MCF 10A (cell line): Measurements from ENCODE around the gene CLEC16A. TPM values are rescaled to one million over a fixed set of nuclear protein-coding genes. Genes with fewer than 3 reads are reported as not detected.

ENCODE experiments used
- BruUV-seq: library from RNA; stranded (reverse); fragments of 400-500 nt; replicated peaks from 2 replicates; lab custom pipeline; 2021; lab: Mats Ljungman, UMichigan
- CTCF ChIA-PET: fragments of 300-600 bp; sonication (Branson Sonifier 250); formaldehyde crosslinking; extraction: SDS; loops from one replicate; lab custom pipeline; 2021; ENCODE audit warnings: antibody characterized with exemption, inconsistent platforms; lab: Yijun Ruan, JAX
- POLR2A ChIA-PET: fragments of 300-600, 350-650 bp; sonication (Branson Sonifier 250); formaldehyde crosslinking; extraction: SDS; loops from one replicate; lab custom pipeline; 2020; ENCODE audit warnings: antibody characterized with exemption, inconsistent platforms; lab: Yijun Ruan, JAX
- DNase-seq: peaks from one replicate; pipeline ENCODE4 v3.0.0-alpha.2; 2018; ENCODE audit not compliant: unreplicated experiment
- H3K27ac Mint-ChIP-seq: one replicate; pipeline ENCODE4 v1.8.0; 2022; ENCODE audit warnings: mild to moderate bottlenecking, low read depth, mixed read lengths; ENCODE audit not compliant: unreplicated experiment
- H3K27me3 Mint-ChIP-seq: one replicate; pipeline ENCODE4 v1.8.0; 2022; ENCODE audit warnings: mixed read lengths; ENCODE audit not compliant: insufficient read depth, unreplicated experiment
- H3K36me3 Mint-ChIP-seq: one replicate; pipeline ENCODE4 v1.8.0; 2022; ENCODE audit warnings: mild to moderate bottlenecking, moderate library complexity, mixed read lengths; ENCODE audit not compliant: insufficient read depth, unreplicated experiment
- H3K4me1 Mint-ChIP-seq: one replicate; pipeline ENCODE4 v1.8.0; 2022; ENCODE audit warnings: mixed read lengths; ENCODE audit not compliant: insufficient read depth, unreplicated experiment
- H3K4me3 Mint-ChIP-seq: one replicate; pipeline ENCODE4 v1.8.0; 2022; ENCODE audit warnings: mild to moderate bottlenecking, moderate library complexity, mixed read lengths; ENCODE audit not compliant: unreplicated experiment
- H3K9me3 Mint-ChIP-seq: one replicate; pipeline ENCODE4 v1.8.0; 2022; ENCODE audit warnings: mixed read lengths; ENCODE audit not compliant: unreplicated experiment
- intact Hi-C: fragments of 100-400 bp; cut with micrococcal nuclease; formaldehyde crosslinking; loops from 2 replicates; pipeline ENCODE4 v1.14.1; 2022
- total RNA-seq: library from RNA; stranded (reverse); gene quantifications from 2 replicates; pipeline ENCODE4 v1.2.3, GENCODE V29; 2022
- TF ChIP-seq, protein P1 (sequence below): fragments of 200-600 bp; IDR thresholded peaks from one replicate; pipeline ENCODE4 v1.8.0; 2022; ENCODE audit warnings: antibody characterized with exemption, mild to moderate bottlenecking; ENCODE audit not compliant: unreplicated experiment

The CLEC16A gene
- total RNA-seq, 1 experiment from 2014 or later, result 32.4 TPM

DNA sequence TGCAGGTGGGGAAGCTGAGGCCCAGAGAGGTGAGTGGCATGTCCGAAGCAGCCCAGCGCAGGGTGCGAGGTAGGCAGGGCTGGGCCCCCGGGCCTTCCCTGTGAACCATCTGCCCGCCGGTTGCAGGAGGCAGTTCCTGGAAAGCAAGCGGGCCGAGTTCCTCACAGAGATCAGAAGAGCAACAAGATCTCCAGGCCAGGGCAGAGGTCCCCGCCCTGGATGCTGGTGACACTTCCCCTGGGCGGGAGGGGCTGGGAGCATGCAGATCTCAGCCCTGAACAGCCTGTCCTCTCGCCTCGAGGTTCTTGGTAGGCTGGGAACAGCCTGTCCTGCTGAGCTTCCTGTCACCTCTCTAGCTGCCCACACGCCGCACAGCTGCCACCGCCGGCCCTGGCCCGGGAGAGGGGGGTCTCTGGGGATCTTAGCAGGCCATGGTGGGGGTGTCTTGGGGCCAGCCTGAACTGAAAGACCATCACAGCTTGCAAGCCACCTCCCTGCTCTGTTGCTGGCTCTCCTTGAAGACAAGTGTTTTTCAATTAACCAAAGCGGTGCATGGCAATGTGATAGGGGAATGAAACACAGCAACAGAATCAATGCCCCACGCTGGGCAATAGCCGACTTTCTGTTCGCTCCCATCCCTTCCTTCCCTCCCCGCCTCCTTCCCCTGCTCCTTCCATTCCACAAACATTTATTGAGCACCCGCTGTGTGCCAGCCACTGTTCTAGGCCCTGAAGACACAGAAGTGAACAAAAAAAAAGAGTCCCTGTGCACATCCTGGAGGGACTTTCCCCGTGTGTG lies 279.9 kb downstream of the CLEC16A start:
- intact Hi-C loops, result no loop called here
- no peak for DNase-seq

DNA sequence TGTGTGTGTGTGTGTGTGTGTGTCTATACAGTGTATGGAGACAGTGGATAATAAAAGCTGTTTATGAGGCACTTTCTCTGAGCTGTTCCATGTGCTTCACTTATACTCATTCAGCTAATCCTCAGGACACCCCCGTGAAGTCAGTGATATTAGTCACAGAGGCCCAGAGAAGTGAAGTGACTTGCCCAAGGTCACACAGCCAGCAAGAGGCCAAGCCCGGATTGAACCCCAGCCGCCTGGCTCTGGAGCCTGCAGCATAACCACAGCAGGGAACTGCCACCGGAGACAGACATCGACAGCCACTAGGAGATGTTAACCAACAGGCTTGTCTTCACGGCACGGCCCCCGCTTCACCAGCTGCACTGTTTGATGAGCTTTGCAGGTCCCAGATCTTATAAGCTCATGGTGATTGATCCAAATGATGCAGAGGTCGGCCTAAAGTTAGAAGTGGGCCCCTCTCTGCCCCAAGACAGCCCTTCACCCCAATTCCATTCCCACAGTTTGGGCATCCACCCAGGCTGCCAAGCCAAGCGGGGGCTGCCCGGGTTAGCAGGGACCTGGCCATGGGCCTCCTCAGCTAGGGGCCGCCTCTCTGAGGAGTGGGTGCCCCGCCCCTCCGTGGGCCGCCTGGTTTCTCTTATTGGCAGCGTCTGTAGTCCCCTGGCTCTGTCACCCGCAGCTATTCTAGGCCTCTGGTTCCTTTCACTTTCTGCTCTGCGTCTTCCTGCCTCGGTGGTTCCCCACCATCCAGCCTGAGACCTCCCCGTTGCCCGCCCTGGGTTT lies 280.7 kb downstream of the CLEC16A start:
- Mint-ChIP-seq H3K36me3 (peaks cover 4% of the 10 kb centered on the region), H3K4me1 (peaks cover 8% of the 10 kb centered on the region), H3K4me3 (no peak overlapping the region), H3K27me3 (peaks cover 9% of the 10 kb centered on the region), H3K9me3 (no peaks in the 10 kb centered on the region), H3K27ac (no peak overlapping the region)
- intact Hi-C loops, result no loop called here
- TF ChIP-seq, protein P1, sequence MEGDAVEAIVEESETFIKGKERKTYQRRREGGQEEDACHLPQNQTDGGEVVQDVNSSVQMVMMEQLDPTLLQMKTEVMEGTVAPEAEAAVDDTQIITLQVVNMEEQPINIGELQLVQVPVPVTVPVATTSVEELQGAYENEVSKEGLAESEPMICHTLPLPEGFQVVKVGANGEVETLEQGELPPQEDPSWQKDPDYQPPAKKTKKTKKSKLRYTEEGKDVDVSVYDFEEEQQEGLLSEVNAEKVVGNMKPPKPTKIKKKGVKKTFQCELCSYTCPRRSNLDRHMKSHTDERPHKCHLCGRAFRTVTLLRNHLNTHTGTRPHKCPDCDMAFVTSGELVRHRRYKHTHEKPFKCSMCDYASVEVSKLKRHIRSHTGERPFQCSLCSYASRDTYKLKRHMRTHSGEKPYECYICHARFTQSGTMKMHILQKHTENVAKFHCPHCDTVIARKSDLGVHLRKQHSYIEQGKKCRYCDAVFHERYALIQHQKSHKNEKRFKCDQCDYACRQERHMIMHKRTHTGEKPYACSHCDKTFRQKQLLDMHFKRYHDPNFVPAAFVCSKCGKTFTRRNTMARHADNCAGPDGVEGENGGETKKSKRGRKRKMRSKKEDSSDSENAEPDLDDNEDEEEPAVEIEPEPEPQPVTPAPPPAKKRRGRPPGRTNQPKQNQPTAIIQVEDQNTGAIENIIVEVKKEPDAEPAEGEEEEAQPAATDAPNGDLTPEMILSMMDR, result no peak
- no peak for DNase-seq
- ChIA-PET CTCF (interaction anchor here (0.6 to 1.0 kb wide), 2 partner anchors 15 to 17 kb away, joined by 3 to 4 read pairs; no protein-coding TSS in a partner anchor), POLR2A (interaction anchor here (0.6 kb wide), 2 partner anchors 17 to 20 kb away, joined by 3 read pairs; no protein-coding TSS in a partner anchor)
- BruUV-seq, result no TSS peak

More for the DNA sequence above, 279.9 kb downstream of the CLEC16A start:
- ChIA-PET CTCF (interaction anchor here (0.6 to 1.3 kb wide), 3 partner anchors 16 to 260 kb away, joined by 3 to 4 read pairs (median 3); no protein-coding TSS in a partner anchor), POLR2A (interaction anchor here (0.6 kb wide), 2 partner anchors 16 to 21 kb away, joined by 3 read pairs; no protein-coding TSS in a partner anchor)
- TF ChIP-seq, protein P1, result no peak
- Mint-ChIP-seq H3K27me3 (peaks cover 5% of the 10 kb centered on the region), H3K27ac (no peak overlapping the region), H3K9me3 (no peaks in the 10 kb centered on the region), H3K36me3 (no peaks in the 10 kb centered on the region), H3K4me3 (no peak overlapping the region), H3K4me1 (no peaks in the 10 kb centered on the region)
- no TSS peak for BruUV-seq

DNA sequence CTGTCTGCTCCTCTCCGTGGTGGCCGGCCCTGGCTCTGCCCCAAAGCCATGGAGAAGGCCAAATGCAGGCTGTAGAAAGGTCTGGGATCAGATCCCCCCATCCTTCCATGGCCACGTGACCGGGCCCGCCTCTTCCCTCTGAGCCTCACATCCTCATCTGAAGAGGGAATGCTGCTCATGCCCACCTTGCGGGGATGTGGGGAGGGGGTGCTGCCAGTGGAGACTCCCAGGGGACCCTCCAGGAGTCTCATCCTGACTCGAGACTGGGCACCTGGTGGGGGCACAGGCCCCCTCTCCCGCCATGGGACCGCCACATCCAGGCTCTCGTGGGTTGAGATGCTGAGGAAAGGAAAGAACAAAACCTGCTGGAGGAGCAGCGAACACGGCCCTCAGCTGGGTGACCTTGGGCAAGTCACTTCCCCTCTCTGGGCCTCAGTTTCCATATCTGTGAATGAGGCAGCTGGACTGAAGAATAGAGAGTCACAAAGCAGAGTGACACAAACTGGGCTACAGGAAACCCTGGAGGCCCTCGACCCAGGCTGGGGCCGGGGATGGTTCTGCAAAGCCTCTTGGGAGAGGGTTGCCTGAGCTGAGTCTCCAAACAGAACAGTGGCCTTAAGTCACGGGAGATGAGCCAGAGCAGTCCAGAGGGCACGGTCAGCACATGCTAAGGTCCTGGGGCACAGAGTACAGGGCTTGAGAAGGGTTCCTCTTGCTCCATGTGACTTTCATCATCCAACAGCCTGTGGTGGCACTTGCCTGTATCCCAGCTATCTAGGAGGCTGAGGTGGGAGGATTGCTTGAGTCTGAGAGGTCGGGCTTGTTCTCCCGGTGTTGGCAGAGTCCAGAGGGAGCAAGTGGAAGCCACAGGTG lies 281.5 kb downstream of the CLEC16A start:
- no peak for DNase-seq
- CTCF ChIA-PET, result interaction anchor here (0.6 to 1.0 kb wide), 2 partner anchors 10 to 16 kb away, joined by 3 to 4 read pairs; no protein-coding TSS in a partner anchor
- peaks cover 4% of the 10 kb centered on the region for H3K36me3 Mint-ChIP-seq
- peaks cover 9% of the 10 kb centered on the region for H3K27me3 Mint-ChIP-seq
- TF ChIP-seq, protein P1, result no peak
- POLR2A ChIA-PET, result no interaction called here
- H3K9me3 Mint-ChIP-seq, result no peaks in the 10 kb centered on the region
- no peak overlapping the region for H3K4me3 Mint-ChIP-seq
- no peak overlapping the region for H3K27ac Mint-ChIP-seq
- H3K4me1 Mint-ChIP-seq, result peaks cover 9% of the 10 kb centered on the region
- BruUV-seq, result no TSS peak
- intact Hi-C loops, result no loop called here
